Measurements from ENCODE around the gene DOCK1. TPM values are rescaled to one million over a fixed set of nuclear protein-coding genes. Genes with fewer than 3 reads are reported as not detected.
A peak's percentile ranks its signal among the peaks of the same experiment; 100 is the strongest.

DOCK1 gene
- polyA plus RNA-seq, 6 donors from 2014 or later: not detected

DNA sequence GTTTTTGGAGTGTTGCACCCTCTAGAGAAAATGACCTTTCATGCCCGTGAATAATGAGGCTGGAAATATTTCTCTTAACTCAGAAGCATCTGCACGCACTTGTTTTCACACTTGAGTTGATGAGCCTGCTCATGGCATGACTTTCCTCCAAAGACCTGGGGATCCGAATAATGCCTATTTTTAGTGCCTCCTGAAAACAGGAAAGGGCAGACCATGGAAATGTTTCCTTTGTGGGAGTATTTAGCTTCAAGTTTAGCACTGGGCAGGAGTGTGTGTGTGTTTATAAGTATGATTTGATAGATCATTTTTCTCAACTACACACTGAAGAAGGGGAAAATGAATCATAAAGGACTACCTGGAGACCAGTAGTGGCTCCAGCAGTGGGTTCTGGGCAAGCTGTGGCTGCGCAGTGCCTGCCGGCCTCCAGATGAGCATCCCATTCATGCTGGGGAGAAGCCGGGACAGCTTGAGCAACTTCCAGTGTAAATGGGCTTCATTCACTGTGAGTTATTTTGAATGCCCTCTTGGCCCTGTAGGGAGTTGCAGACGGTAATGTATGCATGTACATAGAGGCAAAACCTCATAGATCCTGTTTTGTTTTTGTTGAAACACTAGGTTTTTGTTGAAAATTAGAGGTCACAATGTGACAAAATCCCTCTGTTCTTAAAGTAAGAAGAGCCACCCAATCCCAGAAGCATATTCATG is 408.9 kb downstream of the DOCK1 start:
- ATAC-seq (ENCODE audit: low read depth in 2 of 2) (no peak), DNase-seq (no peak)
- Mint-ChIP-seq H3K4me3 (no peak overlapping the region), H3K36me3 (no peaks in the 10 kb centered on the region), H3K27me3 (peaks cover 0 to 6% (median 0%) of the 10 kb centered on the region in 3 donors), H3K27ac (no peak overlapping the region), H3K4me1 (no peaks in the 10 kb centered on the region), H3K9me3 (peaks cover 0 to 2% (median 0%) of the 10 kb centered on the region in 7 donors)

DNA sequence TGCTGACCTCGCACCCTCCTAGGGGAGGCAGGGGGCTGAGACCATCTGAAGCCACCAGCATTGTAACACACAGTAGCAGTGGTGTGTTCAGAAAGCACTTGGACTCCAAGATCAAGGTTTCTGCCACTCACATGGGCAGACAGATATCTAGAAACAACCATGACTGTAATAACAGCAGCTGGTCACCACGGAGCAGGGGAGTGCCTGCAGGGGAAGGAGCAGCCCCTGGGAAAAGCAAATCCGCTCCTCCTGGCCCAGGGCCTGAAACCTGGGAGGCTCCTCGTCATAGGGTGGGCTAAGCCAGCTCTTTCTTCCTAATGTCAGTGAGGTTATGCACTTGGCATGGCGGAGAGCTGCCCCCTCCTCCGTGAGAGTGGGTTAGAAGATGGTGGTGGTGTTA is 409.6 kb downstream of the DOCK1 start:
- peaks cover 0 to 2% (median 0%) of the 10 kb centered on the region in 7 donors for H3K9me3 Mint-ChIP-seq
- H3K4me3 Mint-ChIP-seq: no peak overlapping the region
- ATAC-seq (ENCODE audit: low read depth in 2 of 2): no peak
- no peaks in the 10 kb centered on the region for H3K4me1 Mint-ChIP-seq
- no peak overlapping the region for H3K27ac Mint-ChIP-seq
- no peaks in the 10 kb centered on the region for H3K36me3 Mint-ChIP-seq
- peaks cover 0 to 6% (median 0%) of the 10 kb centered on the region in 3 donors for H3K27me3 Mint-ChIP-seq
- DNase-seq: no peak

GRCh38 chr10:127315888-127316287 is 410.7 kb downstream of the DOCK1 start:
- Mint-ChIP-seq H3K27me3 (peaks cover 0 to 6% (median 0%) of the 10 kb centered on the region in 3 donors), H3K27ac (no peak overlapping the region), H3K4me3 (no peak overlapping the region), H3K36me3 (no peaks in the 10 kb centered on the region), H3K4me1 (no peaks in the 10 kb centered on the region), H3K9me3 (peaks cover 0 to 2% (median 0%) of the 10 kb centered on the region in 7 donors)
- no peak for ATAC-seq (ENCODE audit: low read depth in 2 of 2)
- DNase-seq: no peak

- H3K9me3 Mint-ChIP-seq: peaks cover 0 to 2% (median 0%) of the 10 kb centered on the region in 7 donors
- no peaks in the 10 kb centered on the region for H3K36me3 Mint-ChIP-seq
- no peaks in the 10 kb centered on the region for H3K4me1 Mint-ChIP-seq
These were observed 413.2 kb downstream of the DOCK1 start for GRCh38 chr10:127318396-127318795.

DNA sequence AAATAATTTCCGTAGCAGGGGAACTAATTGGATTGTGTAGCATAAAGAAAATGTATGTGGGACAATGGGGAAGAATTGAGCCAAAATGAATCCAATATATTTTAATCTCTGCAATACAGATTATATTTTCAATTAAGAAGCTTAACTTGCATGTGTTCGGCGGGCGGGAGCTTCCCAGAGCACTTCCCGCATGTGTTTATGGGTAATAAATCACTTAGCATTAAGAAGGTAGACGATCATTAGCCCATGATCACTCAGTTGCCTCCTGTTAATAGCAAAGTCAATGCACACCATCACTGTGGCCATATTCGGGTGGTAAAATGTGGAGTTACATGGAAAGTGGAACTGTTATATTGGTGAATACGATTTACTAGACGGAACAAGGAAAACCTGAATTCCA is 414.0 kb downstream of the DOCK1 start:
- Mint-ChIP-seq H3K27ac (no peak overlapping the region), H3K4me1 (no peaks in the 10 kb centered on the region), H3K36me3 (no peaks in the 10 kb centered on the region), H3K4me3 (no peak overlapping the region), H3K9me3 (peaks cover 0 to 2% (median 0%) of the 10 kb centered on the region in 7 donors), H3K27me3 (no peaks in the 10 kb centered on the region)
- no peak for ATAC-seq (ENCODE audit: low read depth in 2 of 2)
- no peak for DNase-seq

More at GRCh38 chr10:127318396-127318795, 413.2 kb downstream of the DOCK1 start:
- no peak for ATAC-seq (ENCODE audit: low read depth in 2 of 2)
- Mint-ChIP-seq H3K27ac (peak overlapping the region in 1 of 6 donors; percentile 4), H3K4me3 (no peak overlapping the region), H3K27me3 (no peaks in the 10 kb centered on the region)
- no peak for DNase-seq

DNA sequence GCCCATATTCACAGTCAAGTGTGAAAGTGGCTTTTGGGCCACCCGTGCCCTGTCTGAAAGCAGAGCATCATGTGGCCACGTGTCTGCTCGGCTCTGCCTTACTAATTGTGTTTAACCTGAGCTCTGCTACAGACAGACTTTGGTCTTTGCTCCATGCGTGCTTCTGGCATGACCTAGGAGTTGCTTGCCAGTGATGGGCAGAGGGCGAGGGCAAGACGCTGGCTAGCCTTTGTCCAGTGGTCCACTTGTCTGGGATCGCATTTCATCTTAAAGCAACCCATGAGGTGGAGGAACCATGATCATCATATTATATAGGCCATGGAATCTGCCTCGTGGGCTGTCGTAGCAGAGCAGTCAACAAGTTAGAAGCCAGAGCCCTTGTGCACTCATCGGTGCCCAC is 414.5 kb downstream of the DOCK1 start:
- Mint-ChIP-seq H3K36me3 (no peaks in the 10 kb centered on the region), H3K27me3 (no peaks in the 10 kb centered on the region), H3K4me1 (no peaks in the 10 kb centered on the region), H3K27ac (no peak overlapping the region), H3K9me3 (peaks cover 0 to 2% (median 0%) of the 10 kb centered on the region in 7 donors), H3K4me3 (no peak overlapping the region)
- ATAC-seq (ENCODE audit: low read depth in 2 of 2) (no peak), DNase-seq (no peak)

- ATAC-seq (ENCODE audit: low read depth in 2 of 2): no peak
- Mint-ChIP-seq H3K27ac (peak overlapping the region in 1 of 6 donors; percentile 76), H3K4me3 (no peak overlapping the region), H3K36me3 (no peaks in the 10 kb centered on the region), H3K9me3 (peaks cover 0 to 2% (median 0%) of the 10 kb centered on the region in 7 donors), H3K27me3 (no peaks in the 10 kb centered on the region), H3K4me1 (no peaks in the 10 kb centered on the region)
- no peak for DNase-seq
These were observed 414.9 kb downstream of the DOCK1 start for GRCh38 chr10:127320176-127320575.

- Mint-ChIP-seq H3K36me3 (no peaks in the 10 kb centered on the region), H3K4me1 (no peaks in the 10 kb centered on the region), H3K27ac (no peak overlapping the region), H3K9me3 (peaks cover 0 to 2% (median 0%) of the 10 kb centered on the region in 7 donors), H3K27me3 (no peaks in the 10 kb centered on the region), H3K4me3 (no peak overlapping the region)
- ATAC-seq (ENCODE audit: low read depth in 2 of 2) (no peak), DNase-seq (no peak)
These were observed 417.1 kb downstream of the DOCK1 start for GRCh38 chr10:127322286-127322685.

- no peaks in the 10 kb centered on the region for H3K4me1 Mint-ChIP-seq
- no peaks in the 10 kb centered on the region for H3K27me3 Mint-ChIP-seq
- peaks cover 0 to 3% (median 0%) of the 10 kb centered on the region in 7 donors for H3K9me3 Mint-ChIP-seq
- DNase-seq (no peak), ATAC-seq (ENCODE audit: low read depth in 2 of 2) (no peak)
- no peaks in the 10 kb centered on the region for H3K36me3 Mint-ChIP-seq
- no peak overlapping the region for H3K4me3 Mint-ChIP-seq
- H3K27ac Mint-ChIP-seq: no peak overlapping the region
These were observed 420.3 kb downstream of the DOCK1 start for GRCh38 chr10:127325506-127325905.

DNA sequence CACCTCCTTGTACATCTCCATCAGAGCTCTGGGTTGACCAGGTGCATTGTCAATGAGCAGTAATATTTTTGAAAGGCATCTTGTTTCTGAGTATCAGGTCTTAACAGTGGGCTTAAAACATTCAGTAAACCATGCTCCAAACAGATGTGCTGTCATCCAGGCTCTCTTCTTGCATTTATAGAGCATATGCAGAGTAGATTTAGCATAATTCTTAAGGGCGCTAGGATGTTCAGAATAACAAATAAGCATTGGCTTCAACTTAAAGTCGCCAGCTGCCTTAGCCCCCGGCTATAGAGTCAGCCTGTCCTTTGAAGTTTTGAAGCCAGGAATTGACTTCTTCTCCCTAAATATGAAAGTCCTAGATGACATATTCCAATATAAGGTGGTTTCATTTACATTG is 421.7 kb downstream of the DOCK1 start:
- H3K27ac Mint-ChIP-seq: no peak overlapping the region
- no peaks in the 10 kb centered on the region for H3K4me1 Mint-ChIP-seq
- H3K27me3 Mint-ChIP-seq: no peaks in the 10 kb centered on the region
- ATAC-seq (ENCODE audit: low read depth in 2 of 2): no peak
- H3K9me3 Mint-ChIP-seq: peaks cover 0 to 3% (median 0%) of the 10 kb centered on the region in 7 donors
- no peaks in the 10 kb centered on the region for H3K36me3 Mint-ChIP-seq
- no peak for DNase-seq
- no peak overlapping the region for H3K4me3 Mint-ChIP-seq

GRCh38 chr10:127331696-127332095 is 426.5 kb downstream of the DOCK1 start:
- H3K9me3 Mint-ChIP-seq: peaks cover 0 to 3% (median 0%) of the 10 kb centered on the region in 7 donors
- no peak overlapping the region for H3K27ac Mint-ChIP-seq
- no peak for DNase-seq
- no peak overlapping the region for H3K4me3 Mint-ChIP-seq
- no peaks in the 10 kb centered on the region for H3K27me3 Mint-ChIP-seq
- ATAC-seq (ENCODE audit: low read depth in 2 of 2): no peak
- no peaks in the 10 kb centered on the region for H3K36me3 Mint-ChIP-seq
- no peaks in the 10 kb centered on the region for H3K4me1 Mint-ChIP-seq

- Mint-ChIP-seq H3K27ac (no peak overlapping the region), H3K9me3 (peaks cover 0 to 3% (median 0%) of the 10 kb centered on the region in 7 donors), H3K27me3 (no peaks in the 10 kb centered on the region), H3K4me1 (no peaks in the 10 kb centered on the region), H3K36me3 (no peaks in the 10 kb centered on the region), H3K4me3 (no peak overlapping the region)
- DNase-seq (no peak), ATAC-seq (ENCODE audit: low read depth in 2 of 2) (no peak)
These were observed 427.4 kb downstream of the DOCK1 start for GRCh38 chr10:127332631-127333030.

DNA sequence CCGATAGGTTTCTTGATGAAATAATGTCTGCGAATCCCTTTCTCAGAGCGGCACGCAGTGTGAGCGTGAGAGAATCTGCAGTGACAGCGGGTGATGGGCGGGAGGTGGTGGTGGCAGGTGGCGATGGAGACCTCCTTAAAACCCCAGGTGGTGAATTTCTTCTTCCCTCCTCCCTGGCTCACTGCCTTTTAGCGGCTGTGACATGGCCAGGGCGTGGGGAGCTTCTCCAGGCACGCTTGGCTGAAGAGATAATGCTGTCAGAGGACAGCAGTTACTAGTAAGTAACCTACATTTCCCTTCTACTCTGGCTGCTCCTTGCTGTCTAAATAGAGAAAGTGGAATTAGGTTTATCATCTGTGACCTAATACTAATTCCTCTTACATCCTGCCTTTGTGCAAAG is 432.6 kb downstream of the DOCK1 start:
- H3K27ac Mint-ChIP-seq: no peak overlapping the region
- H3K9me3 Mint-ChIP-seq: no peaks in the 10 kb centered on the region
- H3K27me3 Mint-ChIP-seq: no peaks in the 10 kb centered on the region
- H3K4me3 Mint-ChIP-seq: no peak overlapping the region
- DNase-seq (no peak), ATAC-seq (ENCODE audit: low read depth in 2 of 2) (no peak)
- no peaks in the 10 kb centered on the region for H3K36me3 Mint-ChIP-seq
- H3K4me1 Mint-ChIP-seq: no peaks in the 10 kb centered on the region

DNA sequence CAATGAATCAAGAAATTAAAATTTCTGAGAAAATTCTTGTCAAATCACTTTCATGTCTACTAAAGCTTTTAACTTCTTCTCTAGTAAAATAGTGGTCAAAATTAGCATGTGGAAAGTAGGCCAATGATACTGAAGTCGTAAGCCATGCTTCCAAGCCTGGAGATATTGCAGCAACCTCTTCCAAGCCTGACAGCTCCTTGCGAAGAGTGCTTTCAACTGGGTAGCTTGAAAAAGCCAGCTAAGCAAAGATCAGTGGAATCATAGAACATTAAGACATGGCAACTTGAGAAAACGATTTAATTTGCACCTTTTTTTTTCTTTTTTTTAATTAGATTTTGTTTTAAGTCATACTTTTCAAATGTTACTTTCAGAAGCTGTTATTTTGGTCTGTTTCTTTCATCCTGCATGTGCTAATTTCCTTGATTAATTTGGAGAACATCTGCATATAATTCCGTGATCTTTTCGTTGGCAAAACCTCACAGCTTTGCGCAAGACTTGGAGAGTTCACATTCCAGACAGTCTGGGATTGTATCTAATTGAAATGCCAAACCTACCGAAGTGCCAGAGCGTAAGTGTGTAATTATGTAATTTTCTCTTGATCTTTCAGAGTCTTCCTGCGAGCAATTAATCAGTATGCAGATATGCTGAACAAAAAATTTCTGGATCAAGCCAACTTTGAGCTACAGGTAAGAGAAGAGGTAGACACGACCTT is 433.3 kb downstream of the DOCK1 start:
- no peak for ATAC-seq (ENCODE audit: low read depth in 2 of 2)
- H3K9me3 Mint-ChIP-seq: no peaks in the 10 kb centered on the region
- H3K4me1 Mint-ChIP-seq: no peaks in the 10 kb centered on the region
- H3K27me3 Mint-ChIP-seq: no peaks in the 10 kb centered on the region
- H3K36me3 Mint-ChIP-seq: no peaks in the 10 kb centered on the region
- H3K4me3 Mint-ChIP-seq: no peak overlapping the region
- H3K27ac Mint-ChIP-seq: no peak overlapping the region
- DNase-seq: no peak

Measured in naive B cell (primary cell).